ENCODE data around the gene RGS2.

GRCh38 chr1:192809307-192810252 lies 741 bp downstream of the RGS2 start:
- TF ChIP-seq FOXA1 (IDR thresholded peaks at IDR 0.05) (no peak), BHLHE40 (IDR thresholded peaks at IDR 0.05; ENCODE audit: borderline replicate concordance) (no peak), FOXM1 (IDR thresholded peaks at IDR 0.05; ENCODE audit: borderline replicate concordance) (no peak), FOXK2 (IDR thresholded peaks at IDR 0.05) (no peak), ELF4 (IDR thresholded peaks at IDR 0.05) (no peak), SP1 (IDR thresholded peaks at IDR 0.05) (no peak), CTBP1 (IDR thresholded peaks at IDR 0.05; ENCODE audit: borderline replicate concordance) (no peak), TARDBP (IDR thresholded peaks at IDR 0.05) (no peak)
